OCI-LY3 (cell line): Measurements from ENCODE around the gene SLC35G2.

Experiments used
- EZH2phosphoT487 ChIP-seq: fragments of 200-600 bp; shearing (Covaris generic); IDR thresholded peaks from 2 replicates; pipeline ENCODE4 v1.6.1; 2018; ENCODE audit warnings: antibody characterized with exemption, mixed run types, low read depth
- TF ChIP-seq, protein P1 (sequence below): fragments of 200-600, 300-600 bp; sonication (generic); IDR thresholded peaks from 2 replicates; pipeline ENCODE4 v1.5.1; 2014; ENCODE audit warnings: antibody characterized with exemption, low read length, low read depth

DNA sequence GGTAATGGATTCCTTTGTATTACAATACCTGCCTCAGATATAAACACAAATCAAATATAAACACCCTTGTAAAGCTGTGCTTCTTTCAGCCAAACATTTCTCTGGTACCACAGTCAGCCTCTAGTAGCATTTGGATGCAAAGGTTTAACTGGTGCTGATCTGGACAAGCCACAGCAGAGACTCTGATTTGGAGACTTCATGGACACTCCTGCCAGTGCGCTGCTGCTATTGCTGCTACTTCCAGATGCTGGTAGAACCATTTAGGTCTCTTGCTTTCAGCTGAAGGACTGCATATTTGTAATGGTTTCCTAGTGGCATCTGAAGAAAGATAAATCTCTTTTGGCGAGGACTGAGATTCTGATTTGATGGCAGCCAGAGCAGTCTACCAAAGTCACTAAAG is 80.0 kb downstream of the SLC35G2 start:
- TF ChIP-seq, protein P1, sequence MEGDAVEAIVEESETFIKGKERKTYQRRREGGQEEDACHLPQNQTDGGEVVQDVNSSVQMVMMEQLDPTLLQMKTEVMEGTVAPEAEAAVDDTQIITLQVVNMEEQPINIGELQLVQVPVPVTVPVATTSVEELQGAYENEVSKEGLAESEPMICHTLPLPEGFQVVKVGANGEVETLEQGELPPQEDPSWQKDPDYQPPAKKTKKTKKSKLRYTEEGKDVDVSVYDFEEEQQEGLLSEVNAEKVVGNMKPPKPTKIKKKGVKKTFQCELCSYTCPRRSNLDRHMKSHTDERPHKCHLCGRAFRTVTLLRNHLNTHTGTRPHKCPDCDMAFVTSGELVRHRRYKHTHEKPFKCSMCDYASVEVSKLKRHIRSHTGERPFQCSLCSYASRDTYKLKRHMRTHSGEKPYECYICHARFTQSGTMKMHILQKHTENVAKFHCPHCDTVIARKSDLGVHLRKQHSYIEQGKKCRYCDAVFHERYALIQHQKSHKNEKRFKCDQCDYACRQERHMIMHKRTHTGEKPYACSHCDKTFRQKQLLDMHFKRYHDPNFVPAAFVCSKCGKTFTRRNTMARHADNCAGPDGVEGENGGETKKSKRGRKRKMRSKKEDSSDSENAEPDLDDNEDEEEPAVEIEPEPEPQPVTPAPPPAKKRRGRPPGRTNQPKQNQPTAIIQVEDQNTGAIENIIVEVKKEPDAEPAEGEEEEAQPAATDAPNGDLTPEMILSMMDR, result no peak
- no peak for TF ChIP-seq EZH2phosphoT487
